BLaER1 treated with 17β-estradiol and CSF1 and Interleukin-3, amounts not matched to agents 10 nM and 100 nM (cell line): Measurements from ENCODE around the gene COPS8.

Experiments
- H3K27ac ChIP-seq, 11 experiments: shearing (Covaris generic); formaldehyde crosslinking; 2 replicates each; pipeline ENCODE4 v1.8.1; 2022
- H3K27me3 ChIP-seq, 11 experiments: shearing (Covaris generic); formaldehyde crosslinking; 2 replicates each; pipeline ENCODE4 v1.8.1; 2022
- H3K36me3 ChIP-seq, 11 experiments: shearing (Covaris generic); formaldehyde crosslinking; 2 replicates each; pipeline ENCODE4 v1.8.1; 2022
- H3K4me1 ChIP-seq, 10 experiments: shearing (Covaris generic); formaldehyde crosslinking; 2 replicates each; pipeline ENCODE4 v1.8.1; 2022
- H3K4me2 ChIP-seq, 11 experiments: shearing (Covaris generic); formaldehyde crosslinking; 2 replicates each; pipeline ENCODE4 v1.8.1; 2022
- H3K4me3 ChIP-seq, 10 experiments: shearing (Covaris generic); formaldehyde crosslinking; 2 replicates each; pipeline ENCODE4 v1.8.1; 2022
- H3K9ac ChIP-seq, 11 experiments: shearing (Covaris generic); formaldehyde crosslinking; 2 replicates each; pipeline ENCODE4 v1.8.1; 2022
- H3K9me3 ChIP-seq, 11 experiments: shearing (Covaris generic); formaldehyde crosslinking; replicated peaks in 1 of 11; 2 replicates each; pipeline ENCODE4 v1.8.1; 2022
- H4K20me1 ChIP-seq, 11 experiments: shearing (Covaris generic); formaldehyde crosslinking; 2 replicates each; pipeline ENCODE4 v1.8.1; 2022
- Cebpa-rat ChIP-seq, 11 experiments: shearing (Covaris generic); IDR thresholded peaks; 2 replicates each; pipeline ENCODE4 v1.8.1; 2022

The COPS8 gene

GRCh38 chr2:237053066-237053465 lies 32.6 kb upstream of the COPS8 start:
- no peak overlapping the region for H3K27ac ChIP-seq
- no peak overlapping the region for H3K4me2 ChIP-seq
- peaks cover 0 to 4% (median 0%) of the 10 kb centered on the region in 10 experiments; a peak in 2 of 20 replicates for H3K4me1 ChIP-seq
- no peak overlapping the region for H3K9ac ChIP-seq
- no peak overlapping the region for H3K4me3 ChIP-seq
- no peaks in the 10 kb centered on the region for H4K20me1 ChIP-seq
- no peaks in the 10 kb centered on the region; a peak in 1 of 22 replicates for H3K27me3 ChIP-seq
- no peak for TF ChIP-seq Cebpa-rat (IDR thresholded peaks at IDR 0.05)
- no peaks in the 10 kb centered on the region for H3K36me3 ChIP-seq
- H3K9me3 ChIP-seq, result peaks cover 9 to 18% (median 16%) of the 10 kb centered on the region in 11 experiments

GRCh38 chr2:237055386-237056100 lies 30.1 kb upstream of the COPS8 start:
- Histone ChIP-seq H3K27me3 (no peaks in the 10 kb centered on the region; a peak in 1 of 22 replicates), H3K9me3 (no peaks in the 10 kb centered on the region), H3K4me3 (no peak overlapping the region), H3K9ac (no peak overlapping the region), H3K4me1 (peaks cover 0 to 6% (median 0%) of the 10 kb centered on the region in 10 experiments; a peak in 3 of 20 replicates), H3K27ac (no peak overlapping the region), H3K36me3 (no peaks in the 10 kb centered on the region), H4K20me1 (no peaks in the 10 kb centered on the region), H3K4me2 (no peak overlapping the region)
- TF ChIP-seq Cebpa-rat (IDR thresholded peaks at IDR 0.05), result no peak

GRCh38 chr2:237056287-237056875 lies 29.3 kb upstream of the COPS8 start:
- no peak for TF ChIP-seq Cebpa-rat (IDR thresholded peaks at IDR 0.05)
- Histone ChIP-seq H3K36me3 (no peaks in the 10 kb centered on the region), H3K27ac (no peak overlapping the region), H3K4me2 (no peak overlapping the region), H3K27me3 (no peaks in the 10 kb centered on the region; a peak in 1 of 22 replicates), H3K4me3 (no peak overlapping the region), H3K4me1 (peaks cover 0 to 10% (median 5%) of the 10 kb centered on the region in 10 experiments; a peak in 6 of 20 replicates), H3K9me3 (no peaks in the 10 kb centered on the region), H3K9ac (no peak overlapping the region), H4K20me1 (no peaks in the 10 kb centered on the region)

GRCh38 chr2:237057107-237057506 lies 28.6 kb upstream of the COPS8 start:
- H3K36me3 ChIP-seq, result no peaks in the 10 kb centered on the region
- H3K9ac ChIP-seq, result no peak overlapping the region
- no peak overlapping the region for H3K27ac ChIP-seq
- peaks cover 0 to 10% (median 5%) of the 10 kb centered on the region in 10 experiments; a peak in 6 of 20 replicates for H3K4me1 ChIP-seq
- no peaks in the 10 kb centered on the region; a peak in 1 of 22 replicates for H3K27me3 ChIP-seq
- no peak overlapping the region for H3K4me2 ChIP-seq
- no peak for TF ChIP-seq Cebpa-rat (IDR thresholded peaks at IDR 0.05)
- H4K20me1 ChIP-seq, result no peaks in the 10 kb centered on the region
- H3K9me3 ChIP-seq, result no peaks in the 10 kb centered on the region
- no peak overlapping the region for H3K4me3 ChIP-seq

- Histone ChIP-seq H3K27ac (no peak overlapping the region), H3K4me2 (no peak overlapping the region), H3K9me3 (no peaks in the 10 kb centered on the region), H3K9ac (no peak overlapping the region), H4K20me1 (no peaks in the 10 kb centered on the region), H3K4me3 (no peak overlapping the region), H3K27me3 (no peaks in the 10 kb centered on the region), H3K36me3 (no peaks in the 10 kb centered on the region), H3K4me1 (peaks cover 0 to 10% (median 5%) of the 10 kb centered on the region in 10 experiments; a peak in 6 of 20 replicates)
- TF ChIP-seq Cebpa-rat (IDR thresholded peaks at IDR 0.05), result no peak
Measured at GRCh38 chr2:237057893-237058300, 27.8 kb upstream of the COPS8 start.

GRCh38 chr2:237058423-237058822 lies 27.3 kb upstream of the COPS8 start:
- no peak overlapping the region for H3K4me2 ChIP-seq
- no peak overlapping the region for H3K27ac ChIP-seq
- 0 out of 22 replicates have a peak, but pooled peaks of 1 of the 11 experiments have one; percentile 8 for TF ChIP-seq Cebpa-rat (IDR thresholded peaks at IDR 0.05)
- H4K20me1 ChIP-seq, result no peaks in the 10 kb centered on the region
- H3K27me3 ChIP-seq, result no peaks in the 10 kb centered on the region
- no peaks in the 10 kb centered on the region for H3K36me3 ChIP-seq
- no peaks in the 10 kb centered on the region for H3K9me3 ChIP-seq
- H3K4me3 ChIP-seq, result no peak overlapping the region
- H3K9ac ChIP-seq, result no peak overlapping the region
- peaks cover 0 to 10% (median 5%) of the 10 kb centered on the region in 10 experiments; a peak in 6 of 20 replicates for H3K4me1 ChIP-seq

- Histone ChIP-seq H3K27ac (no peak overlapping the region), H3K36me3 (no peaks in the 10 kb centered on the region), H3K9me3 (no peaks in the 10 kb centered on the region), H4K20me1 (no peaks in the 10 kb centered on the region), H3K4me3 (no peak overlapping the region), H3K27me3 (no peaks in the 10 kb centered on the region), H3K4me2 (no peak overlapping the region), H3K9ac (no peak overlapping the region), H3K4me1 (peaks cover 0 to 10% (median 5%) of the 10 kb centered on the region in 10 experiments; a peak in 6 of 20 replicates)
- TF ChIP-seq Cebpa-rat (IDR thresholded peaks at IDR 0.05), result no peak
Measured at GRCh38 chr2:237059155-237059875, 26.4 kb upstream of the COPS8 start.

- H3K9me3 ChIP-seq, result no peaks in the 10 kb centered on the region
- no peaks in the 10 kb centered on the region for H3K27me3 ChIP-seq
- peaks cover 0 to 12% (median 8%) of the 10 kb centered on the region in 10 experiments; a peak in 10 of 20 replicates for H3K4me1 ChIP-seq
- H3K36me3 ChIP-seq, result no peaks in the 10 kb centered on the region
- no peaks in the 10 kb centered on the region for H4K20me1 ChIP-seq
- H3K27ac ChIP-seq, result no peak overlapping the region
- peak overlapping the region in 4 of 11 experiments; percentile 3 to 57 (median 18); a peak in 3 of 22 replicates for H3K4me2 ChIP-seq
- TF ChIP-seq Cebpa-rat (IDR thresholded peaks at IDR 0.05), result no peak
- H3K4me3 ChIP-seq, result no peak overlapping the region
- H3K9ac ChIP-seq, result 0 out of 22 replicates have a peak overlapping the region, but pooled peaks of 3 of the 11 experiments have one; percentile 2 to 26 (median 15)
Measured at GRCh38 chr2:237060534-237061312, 25.0 kb upstream of the COPS8 start.
